HEK293T (cell line): ENCODE data around the gene MICALL2.

ENCODE experiments used
- ARNT ChIP-seq: fragments of 450-650 bp; IDR thresholded peaks from 2 replicates; pipeline ENCODE4 v1.6.1; 2017; ENCODE audit warnings: mild to moderate bottlenecking
- CTBP1 ChIP-seq: fragments of 450-650 bp; IDR thresholded peaks from 2 replicates; pipeline ENCODE4 v1.6.1; 2016; ENCODE audit warnings: borderline replicate concordance
- FOXK2 ChIP-seq: fragments of 450-650 bp; IDR thresholded peaks from 2 replicates; pipeline ENCODE4 v1.6.1; 2016; ENCODE audit warnings: mild to moderate bottlenecking
- FOXM1 ChIP-seq: fragments of 450-650 bp; IDR thresholded peaks from 2 replicates; pipeline ENCODE4 v1.6.1; 2017; ENCODE audit warnings: mild to moderate bottlenecking, borderline replicate concordance
- L3MBTL2 ChIP-seq: fragments of 450-650 bp; conservative IDR thresholded peaks from 2 replicates; pipeline ENCODE4 v1.6.1; 2016; ENCODE audit warnings: mild to moderate bottlenecking
- NFRKB ChIP-seq: fragments of 450-650 bp; IDR thresholded peaks from 2 replicates; pipeline ENCODE4 v1.6.1; 2016; ENCODE audit warnings: mild to moderate bottlenecking, moderate library complexity
- SP1 ChIP-seq: fragments of 450-650 bp; IDR thresholded peaks from 2 replicates; pipeline ENCODE4 v1.6.1; 2017
- SUZ12 ChIP-seq: fragments of 450-650 bp; IDR thresholded peaks from 2 replicates; pipeline ENCODE4 v1.6.1; 2016; ENCODE audit warnings: mild to moderate bottlenecking

DNA sequence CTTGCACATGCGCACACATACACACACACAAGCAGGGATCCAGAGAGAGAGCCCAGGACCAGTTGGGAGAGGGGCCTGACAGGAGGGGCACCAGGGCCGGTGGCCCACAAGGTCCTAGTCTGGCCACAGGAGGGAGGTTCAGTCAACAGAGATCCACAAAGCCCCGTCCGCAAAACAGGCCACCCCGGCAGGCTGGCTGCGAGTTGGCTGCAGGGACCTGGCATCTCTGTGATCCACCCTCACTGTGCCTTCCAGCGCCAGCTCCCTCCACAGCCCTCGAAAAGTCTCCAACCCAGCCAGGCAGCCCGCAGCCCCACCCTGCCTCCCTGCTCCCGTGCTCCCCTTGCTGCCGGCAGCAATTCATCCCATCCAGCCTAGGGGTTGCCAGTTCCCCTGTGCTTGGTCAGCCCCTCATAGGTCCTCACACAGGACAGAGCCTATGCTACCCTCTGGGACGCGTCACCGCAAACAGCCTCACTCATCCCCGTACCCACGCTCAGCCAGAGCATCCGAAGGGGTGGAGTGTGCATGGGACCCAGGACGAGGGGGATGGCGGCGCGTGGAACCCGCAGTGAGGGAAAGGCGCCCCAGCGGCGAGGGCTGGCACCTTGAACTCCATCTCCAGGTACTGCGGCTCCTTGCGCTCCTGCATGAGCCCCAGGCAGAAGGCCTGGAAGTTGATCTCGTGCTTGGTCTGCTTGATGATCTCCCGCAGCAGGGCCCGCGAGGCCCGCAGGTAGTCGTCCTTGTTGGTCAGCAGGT lies 37.4 kb upstream of the MICALL2 start:
- TF ChIP-seq ARNT = no peak
- TF ChIP-seq SUZ12 = no peak
- no peak for TF ChIP-seq SP1
- TF ChIP-seq L3MBTL2 = no peak
- no peak for TF ChIP-seq NFRKB
- TF ChIP-seq FOXM1 = no peak
- no peak for TF ChIP-seq FOXK2
- no peak for TF ChIP-seq CTBP1
